Loucy (cell line): ENCODE data around the gene LTC4S.

Source experiments
- H2AFZ ChIP-seq: fragments of 200-600 bp; sonication (generic); 2 replicates; pipeline ENCODE4 v1.6.0; 2016; ENCODE audit warnings: antibody characterized with exemption, mild to moderate bottlenecking, low read length, moderate library complexity
- H3F3A ChIP-seq: fragments of 200-600 bp; 2 replicates; pipeline ENCODE4 v1.6.0; 2016; ENCODE audit warnings: antibody characterized with exemption, low read depth, mild to moderate bottlenecking
- H3K27me3 ChIP-seq: fragments of 200-600 bp; sonication (generic); 2 replicates; pipeline ENCODE4 v1.6.1; 2014; ENCODE audit warnings: low read length, mild to moderate bottlenecking; ENCODE audit not compliant: insufficient read depth, poor library complexity, severe bottlenecking
- H3K36me3 ChIP-seq: fragments of 200-600 bp; sonication (generic); 2 replicates; pipeline ENCODE4 v1.6.1; 2016; ENCODE audit warnings: low read length; ENCODE audit not compliant: insufficient read depth
- H3K4me1 ChIP-seq: fragments of 200-600 bp; sonication (generic); 2 replicates; pipeline ENCODE4 v1.5.1; 2014; ENCODE audit warnings: low read length, mild to moderate bottlenecking; ENCODE audit not compliant: insufficient read depth, poor library complexity, severe bottlenecking
- H3K4me2 ChIP-seq: fragments of 200-600 bp; sonication (generic); 2 replicates; pipeline ENCODE4 v1.6.0; 2014; ENCODE audit warnings: antibody characterized with exemption, low read length, low read depth, mild to moderate bottlenecking; ENCODE audit not compliant: poor library complexity, severe bottlenecking
- H3K4me3 ChIP-seq: fragments of 200-600 bp; sonication (generic); 2 replicates; pipeline ENCODE4 v1.5.1; 2014; ENCODE audit warnings: low read length, mild to moderate bottlenecking, mixed read lengths; ENCODE audit not compliant: poor library complexity, severe bottlenecking
- H3K79me2 ChIP-seq: fragments of 200-600 bp; sonication (generic); 2 replicates; pipeline ENCODE4 v1.6.1; 2014; ENCODE audit warnings: low read length; ENCODE audit not compliant: insufficient read depth
- H3K9ac ChIP-seq: fragments of 200-600 bp; sonication (generic); 2 replicates; pipeline ENCODE4 v1.6.0; 2014; ENCODE audit warnings: mild to moderate bottlenecking, low read depth, low read length, moderate library complexity; ENCODE audit not compliant: poor library complexity, severe bottlenecking
- H3K9me2 ChIP-seq: fragments of 200-600 bp; sonication (generic); replicated peaks from 2 replicates; pipeline ENCODE4 v1.6.1; 2016; ENCODE audit warnings: low read depth, low read length, mixed read lengths
- H3K9me3 ChIP-seq: fragments of 200-600 bp; sonication (generic); 2 replicates; pipeline ENCODE4 v1.6.1; 2014; ENCODE audit warnings: mild to moderate bottlenecking, antibody characterized with exemption, low read length, low read depth; ENCODE audit not compliant: insufficient read depth
- H4K20me1 ChIP-seq: fragments of 200-600 bp; sonication (generic); 2 replicates; pipeline ENCODE4 v1.6.0; 2014; ENCODE audit warnings: antibody characterized with exemption, low read length, mild to moderate bottlenecking; ENCODE audit not compliant: insufficient read depth, poor library complexity, severe bottlenecking
- EZH2phosphoT487 ChIP-seq: fragments of 200-600 bp; IDR thresholded peaks from 2 replicates; pipeline ENCODE4 v1.6.1; 2018; ENCODE audit warnings: antibody characterized with exemption, mild to moderate bottlenecking, moderate library complexity, borderline replicate concordance
- TF ChIP-seq, protein P1 (sequence below): fragments of 200-600 bp; sonication (generic); conservative IDR thresholded peaks from 2 replicates; pipeline ENCODE4 v1.5.1; 2014; ENCODE audit warnings: mild to moderate bottlenecking, antibody characterized with exemption, low read length

LTC4S gene

DNA sequence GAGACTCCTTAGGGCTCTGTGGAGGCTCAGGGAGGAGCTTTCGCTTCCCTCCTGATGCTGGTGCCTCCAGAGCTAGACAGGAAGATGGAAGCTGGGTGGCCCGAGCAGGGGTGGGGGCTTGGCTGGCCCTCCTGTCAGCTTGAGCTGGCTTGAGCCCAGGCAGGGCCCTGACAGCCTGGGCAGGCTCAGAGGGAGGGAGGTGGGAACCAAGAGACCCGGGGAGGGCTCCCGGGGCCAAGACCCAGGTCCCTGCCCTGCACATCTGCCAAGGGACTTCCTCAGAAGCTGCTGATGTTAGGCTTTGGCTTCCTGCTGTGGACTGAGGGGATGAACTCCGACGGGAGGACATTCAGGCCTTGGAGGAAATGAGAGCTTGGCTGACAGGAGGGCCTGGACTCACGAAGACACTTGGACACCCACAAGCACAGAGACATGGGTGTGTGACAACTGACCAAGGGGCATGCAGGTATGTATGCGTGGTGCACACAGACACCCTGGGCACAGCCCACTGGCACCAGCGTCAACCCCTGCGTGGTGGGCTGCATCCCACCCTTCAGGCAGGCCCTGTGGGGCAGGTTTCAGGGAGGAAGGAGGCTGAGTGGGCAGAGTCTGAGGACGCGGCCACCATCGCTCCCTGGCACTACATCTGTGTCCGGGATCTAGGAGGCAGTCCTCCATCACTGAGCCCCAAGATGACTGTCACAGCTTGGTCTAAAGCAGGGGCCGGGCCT lies 1.7 kb upstream of the LTC4S start:
- Histone ChIP-seq H3K27me3 (no peaks in the 10 kb centered on the region), H3K9me2 (no peaks in the 10 kb centered on the region), H3K9ac (no peak overlapping the region), H3K79me2 (no peaks in the 10 kb centered on the region), H4K20me1 (no peaks in the 10 kb centered on the region), H3K36me3 (no peaks in the 10 kb centered on the region), H3K4me1 (peaks cover 21% of the 10 kb centered on the region), H2AFZ (no peak overlapping the region), H3K4me2 (no peak overlapping the region), H3K9me3 (no peaks in the 10 kb centered on the region), H3F3A (no peaks in the 10 kb centered on the region), H3K4me3 (no peak overlapping the region)
- TF ChIP-seq, protein P1, sequence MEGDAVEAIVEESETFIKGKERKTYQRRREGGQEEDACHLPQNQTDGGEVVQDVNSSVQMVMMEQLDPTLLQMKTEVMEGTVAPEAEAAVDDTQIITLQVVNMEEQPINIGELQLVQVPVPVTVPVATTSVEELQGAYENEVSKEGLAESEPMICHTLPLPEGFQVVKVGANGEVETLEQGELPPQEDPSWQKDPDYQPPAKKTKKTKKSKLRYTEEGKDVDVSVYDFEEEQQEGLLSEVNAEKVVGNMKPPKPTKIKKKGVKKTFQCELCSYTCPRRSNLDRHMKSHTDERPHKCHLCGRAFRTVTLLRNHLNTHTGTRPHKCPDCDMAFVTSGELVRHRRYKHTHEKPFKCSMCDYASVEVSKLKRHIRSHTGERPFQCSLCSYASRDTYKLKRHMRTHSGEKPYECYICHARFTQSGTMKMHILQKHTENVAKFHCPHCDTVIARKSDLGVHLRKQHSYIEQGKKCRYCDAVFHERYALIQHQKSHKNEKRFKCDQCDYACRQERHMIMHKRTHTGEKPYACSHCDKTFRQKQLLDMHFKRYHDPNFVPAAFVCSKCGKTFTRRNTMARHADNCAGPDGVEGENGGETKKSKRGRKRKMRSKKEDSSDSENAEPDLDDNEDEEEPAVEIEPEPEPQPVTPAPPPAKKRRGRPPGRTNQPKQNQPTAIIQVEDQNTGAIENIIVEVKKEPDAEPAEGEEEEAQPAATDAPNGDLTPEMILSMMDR = no peak
- no peak for TF ChIP-seq EZH2phosphoT487

DNA sequence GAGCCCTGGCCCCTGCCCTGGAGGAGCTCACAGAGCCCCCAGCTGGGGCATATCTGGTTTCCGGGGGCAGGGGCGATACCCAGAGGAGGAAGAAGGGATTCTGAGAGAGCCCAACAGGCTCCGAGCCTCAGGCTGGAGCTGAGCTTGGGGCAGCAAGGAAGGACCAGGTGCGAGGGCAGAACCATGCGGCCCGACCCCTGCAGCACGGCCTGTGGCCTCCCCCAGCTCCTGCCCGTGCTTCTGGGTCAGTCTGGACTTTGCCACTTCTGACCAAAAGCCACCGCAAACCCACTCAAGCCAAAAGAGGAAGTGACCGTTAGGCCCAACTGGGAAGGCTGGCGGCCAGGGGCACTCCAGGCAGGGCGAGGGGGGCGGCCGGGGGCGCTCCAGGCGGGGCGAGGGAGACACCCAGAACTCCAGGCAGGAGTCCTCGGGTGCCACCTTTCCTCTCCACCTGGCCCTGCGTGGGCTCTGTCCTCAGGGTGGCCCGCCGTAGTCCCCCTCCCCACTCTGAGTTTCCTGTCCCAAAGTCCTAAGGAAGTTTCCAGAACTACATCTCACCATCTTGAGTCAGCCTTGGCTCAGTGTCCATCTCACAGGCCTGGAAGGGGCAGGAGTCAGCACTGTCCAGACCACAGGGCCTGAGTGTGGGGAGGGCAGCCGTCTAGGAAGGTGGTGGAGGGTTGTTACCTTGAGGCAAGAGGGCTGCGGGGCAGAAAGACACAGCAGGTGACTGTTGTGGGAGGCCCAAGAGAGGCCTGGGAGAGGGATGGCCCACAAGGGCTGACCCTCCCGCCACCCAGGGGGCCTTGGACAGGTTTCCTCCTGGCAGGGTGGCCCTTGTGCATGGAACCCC lies 946 bp upstream of the LTC4S start:
- no peaks in the 10 kb centered on the region for H3F3A ChIP-seq
- TF ChIP-seq, protein P1 = no peak
- no peak for TF ChIP-seq EZH2phosphoT487
- no peaks in the 10 kb centered on the region for H3K27me3 ChIP-seq
- no peak overlapping the region for H3K4me3 ChIP-seq
- H3K9ac ChIP-seq = peak overlapping the region; percentile 45
- H3K4me1 ChIP-seq = peaks cover 21% of the 10 kb centered on the region
- H3K9me3 ChIP-seq = no peaks in the 10 kb centered on the region
- no peaks in the 10 kb centered on the region for H3K36me3 ChIP-seq
- no peak overlapping the region for H2AFZ ChIP-seq
- H3K79me2 ChIP-seq = no peaks in the 10 kb centered on the region
- H3K4me2 ChIP-seq = peak overlapping the region; percentile 83
- no peaks in the 10 kb centered on the region for H3K9me2 ChIP-seq
- H4K20me1 ChIP-seq = no peaks in the 10 kb centered on the region

DNA sequence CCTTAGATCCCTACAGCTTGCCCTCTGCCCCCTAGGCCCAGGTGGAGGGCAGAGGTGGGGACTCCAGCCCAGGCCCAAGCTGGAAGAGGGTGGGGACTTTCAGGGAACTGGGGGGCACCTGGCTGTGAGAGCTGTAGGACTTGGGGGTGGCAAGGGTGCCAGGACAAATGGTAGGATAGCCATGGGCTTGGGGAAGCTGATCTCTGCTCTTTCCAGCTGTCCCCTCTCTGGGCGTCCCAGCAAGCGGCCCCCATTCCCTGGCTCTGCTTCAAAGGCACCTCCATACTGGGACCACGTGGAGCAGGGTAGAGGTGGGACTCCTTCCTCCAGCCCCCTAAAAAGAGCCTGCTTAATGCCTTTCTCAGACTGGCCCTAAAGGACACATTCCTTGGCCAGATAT lies 385 bp downstream of the LTC4S start:
- Histone ChIP-seq H2AFZ (no peak overlapping the region), H3F3A (no peaks in the 10 kb centered on the region), H3K9me3 (no peaks in the 10 kb centered on the region), H3K79me2 (no peaks in the 10 kb centered on the region), H3K4me3 (peak overlapping the region; percentile 63), H3K27me3 (no peaks in the 10 kb centered on the region), H3K4me2 (peak overlapping the region; percentile 83), H3K9ac (peak overlapping the region; percentile 66), H4K20me1 (no peaks in the 10 kb centered on the region), H3K9me2 (no peaks in the 10 kb centered on the region), H3K4me1 (peaks cover 21% of the 10 kb centered on the region), H3K36me3 (no peaks in the 10 kb centered on the region)
- TF ChIP-seq, protein P1 = no peak
- no peak for TF ChIP-seq EZH2phosphoT487
